ENCODE results near the gene PRAC1.
A peak's percentile ranks its signal among the peaks of the same experiment; 100 is the strongest.

PRAC1 gene

GRCh38 chr17:48730240-48730550, 7.9 kb upstream of the PRAC1 start:
- H3K27me3 ChIP-seq (replicated peaks; ENCODE audit: insufficient read depth, low read length): peaks cover 98% of the 10 kb centered on the region

GRCh38 chr17:48729335-48730239, 7.3 kb upstream of the PRAC1 start:
- no peak overlapping the region for H3K9ac ChIP-seq (ENCODE audit: low read length)
- no peak overlapping the region for H3K4me2 ChIP-seq (ENCODE audit: low read depth, low read length)
- H3K9me3 ChIP-seq (replicated peaks; ENCODE audit: insufficient read depth, low read length): no peaks in the 10 kb centered on the region
- H3K79me2 ChIP-seq (ENCODE audit: low read length): no peaks in the 10 kb centered on the region
- no peaks in the 10 kb centered on the region for H3K9me2 ChIP-seq (replicated peaks; ENCODE audit: insufficient read depth, low read length)
- no peak for TF ChIP-seq CTCF (IDR thresholded peaks at IDR 0.05; ENCODE audit: low read length)
- TF ChIP-seq EZH2phosphoT487 (IDR thresholded peaks at IDR 0.05; ENCODE audit: low read length): no peak
- TF ChIP-seq EZH2 (optimal IDR thresholded peaks at IDR 0.05; ENCODE audit: low read depth, low read length): no peak
- H3K36me3 ChIP-seq (replicated peaks; ENCODE audit: insufficient read depth, low read length): no peaks in the 10 kb centered on the region
- no peak overlapping the region for H3K4me3 ChIP-seq (ENCODE audit: low read length)
- no peak overlapping the region for H3K27ac ChIP-seq (ENCODE audit: low read length)
- H4K20me1 ChIP-seq (ENCODE audit: insufficient read depth, low read length): no peaks in the 10 kb centered on the region
- no peak overlapping the region for H2AFZ ChIP-seq (ENCODE audit: low read length)
- no peaks in the 10 kb centered on the region for H3F3A ChIP-seq (ENCODE audit: insufficient read depth, low read length)
- DNase-seq: no peak
- H3K27me3 ChIP-seq (replicated peaks; ENCODE audit: insufficient read depth, low read length): peaks cover 98% of the 10 kb centered on the region
- 0 out of 2 replicates have a peak, but pooled peaks cover 3% of the 10 kb centered on the region for H3K4me1 ChIP-seq (ENCODE audit: low read length)

More at GRCh38 chr17:48730240-48730550, 7.9 kb upstream of the PRAC1 start:
- Histone ChIP-seq H3F3A (ENCODE audit: insufficient read depth, low read length) (no peaks in the 10 kb centered on the region), H3K4me1 (ENCODE audit: low read length) (0 out of 2 replicates have a peak, but pooled peaks cover 3% of the 10 kb centered on the region), H3K9me2 (replicated peaks; ENCODE audit: insufficient read depth, low read length) (no peaks in the 10 kb centered on the region), H2AFZ (ENCODE audit: low read length) (no peak overlapping the region), H3K9me3 (replicated peaks; ENCODE audit: insufficient read depth, low read length) (no peaks in the 10 kb centered on the region), H3K4me3 (ENCODE audit: low read length) (no peak overlapping the region), H4K20me1 (ENCODE audit: insufficient read depth, low read length) (no peaks in the 10 kb centered on the region), H3K27ac (ENCODE audit: low read length) (no peak overlapping the region), H3K79me2 (ENCODE audit: low read length) (no peaks in the 10 kb centered on the region), H3K4me2 (ENCODE audit: low read depth, low read length) (no peak overlapping the region), H3K9ac (ENCODE audit: low read length) (no peak overlapping the region), H3K36me3 (replicated peaks; ENCODE audit: insufficient read depth, low read length) (no peaks in the 10 kb centered on the region)
- TF ChIP-seq CTCF (IDR thresholded peaks at IDR 0.05; ENCODE audit: low read length) (no peak), EZH2 (optimal IDR thresholded peaks at IDR 0.05; ENCODE audit: low read depth, low read length) (no peak), EZH2phosphoT487 (IDR thresholded peaks at IDR 0.05; ENCODE audit: low read length) (no peak)
- DNase-seq: no peak

GRCh38 chr17:48728232-48729231, 6.2 kb upstream of the PRAC1 start, which contains the start of gene HOXB13:
Gene HOXB13, minus strand, starts transcription at chr17:48728750. Its CDS starts 157 bp downstream, at chr17:48728593.
- H3K9me3 ChIP-seq (replicated peaks; ENCODE audit: insufficient read depth, low read length): no peaks in the 10 kb centered on the region
- H3K27ac ChIP-seq (ENCODE audit: low read length): no peak within 1 kb of the TSS
- no peaks in the 10 kb centered on the region for H4K20me1 ChIP-seq (ENCODE audit: insufficient read depth, low read length)
- peaks cover 97% of the 10 kb centered on the region for H3K27me3 ChIP-seq (replicated peaks; ENCODE audit: insufficient read depth, low read length)
- TF ChIP-seq EZH2phosphoT487 (IDR thresholded peaks at IDR 0.05; ENCODE audit: low read length) (no peak), CTCF (IDR thresholded peaks at IDR 0.05; ENCODE audit: low read length) (no peak), EZH2 (optimal IDR thresholded peaks at IDR 0.05; ENCODE audit: low read depth, low read length) (no peak)
- peak within 1 kb of the TSS; percentile 59 for H2AFZ ChIP-seq (ENCODE audit: low read length)
- no peaks in the 10 kb centered on the region for H3K36me3 ChIP-seq (replicated peaks; ENCODE audit: insufficient read depth, low read length)
- H3F3A ChIP-seq (ENCODE audit: insufficient read depth, low read length): no peaks in the 10 kb centered on the region
- 0 out of 2 replicates have a peak, but pooled peaks cover 2% of the 10 kb centered on the region for H3K4me1 ChIP-seq (ENCODE audit: low read length)
- no peaks in the 10 kb centered on the region for H3K9me2 ChIP-seq (replicated peaks; ENCODE audit: insufficient read depth, low read length)
- DNase-seq: peak; percentile 41
- H3K4me3 ChIP-seq (ENCODE audit: low read length): peak within 1 kb of the TSS; percentile 56
- peak within 1 kb of the TSS; percentile 76 for H3K4me2 ChIP-seq (ENCODE audit: low read depth, low read length)
- no peak within 1 kb of the TSS for H3K9ac ChIP-seq (ENCODE audit: low read length)
- no peaks in the 10 kb centered on the region for H3K79me2 ChIP-seq (ENCODE audit: low read length)
